GM18861 (cell line): ENCODE measurements around the gene SND1.

Experiments
- ATAC-seq: cut with Tn5 transposase; IDR thresholded peaks from one replicate; pipeline ENCODE4 v1.9.1; 2021; ENCODE audit not compliant: unreplicated experiment

Gene SND1

GRCh38 chr7:127651556-127652332 lies at the start of gene SND1:
Gene SND1, plus strand, starts transcription at chr7:127652194. Its CDS starts 180 bp downstream, at chr7:127652374.
- ATAC-seq: peak; percentile 94

- ATAC-seq: no peak
These were observed 43.5 kb upstream of the SND1 start for GRCh38 chr7:127608446-127608845.

DNA sequence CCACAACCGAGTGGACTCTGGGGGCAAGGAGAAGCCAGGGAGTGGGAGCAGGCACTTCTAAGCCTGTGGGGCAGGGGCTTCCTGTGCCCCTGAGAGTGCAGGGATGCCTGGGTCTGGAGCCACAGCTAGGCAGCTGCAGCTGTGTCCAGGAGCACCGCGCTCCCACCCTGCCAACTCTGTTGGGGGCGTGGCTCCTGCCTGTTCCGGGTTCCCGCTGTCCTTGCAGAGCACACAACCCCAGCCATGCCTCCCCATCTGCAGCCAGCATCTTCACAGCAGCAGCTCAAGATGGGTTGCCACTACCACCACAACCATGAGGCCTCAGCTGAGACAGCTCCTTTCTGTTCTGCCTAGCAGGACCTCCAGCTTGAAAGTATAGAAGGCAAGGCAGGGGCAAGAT lies 42.7 kb upstream of the SND1 start:
- ATAC-seq: no peak

GRCh38 chr7:127612263-127612662 lies 39.7 kb upstream of the SND1 start:
- ATAC-seq: no peak

DNA sequence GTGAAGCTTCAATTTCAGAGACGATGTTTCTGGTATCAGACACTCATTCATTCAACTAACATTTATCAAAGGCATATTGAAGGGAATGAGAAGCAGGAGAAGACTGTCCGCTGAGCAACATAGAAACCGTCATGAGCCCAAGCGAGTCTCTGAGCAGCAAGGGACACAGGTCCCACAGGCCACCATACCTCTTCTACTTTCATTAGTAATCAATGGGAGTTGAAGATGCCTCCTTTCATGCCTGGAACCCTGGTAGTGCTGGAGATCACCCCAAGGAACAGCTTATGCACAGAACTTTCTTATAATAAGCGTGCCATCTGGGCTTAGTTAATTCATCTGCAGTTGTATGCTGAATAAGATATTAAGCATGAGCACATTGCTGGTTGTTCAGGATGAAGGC lies 35.3 kb upstream of the SND1 start:
- ATAC-seq: no peak

GRCh38 chr7:127618042-127618441 lies 34.0 kb upstream of the SND1 start, which contains the start of gene PAX4:
Gene PAX4, minus strand, starts transcription at chr7:127618142. Its CDS starts 2,214 bp downstream, at chr7:127615928.
- ATAC-seq: no peak

DNA sequence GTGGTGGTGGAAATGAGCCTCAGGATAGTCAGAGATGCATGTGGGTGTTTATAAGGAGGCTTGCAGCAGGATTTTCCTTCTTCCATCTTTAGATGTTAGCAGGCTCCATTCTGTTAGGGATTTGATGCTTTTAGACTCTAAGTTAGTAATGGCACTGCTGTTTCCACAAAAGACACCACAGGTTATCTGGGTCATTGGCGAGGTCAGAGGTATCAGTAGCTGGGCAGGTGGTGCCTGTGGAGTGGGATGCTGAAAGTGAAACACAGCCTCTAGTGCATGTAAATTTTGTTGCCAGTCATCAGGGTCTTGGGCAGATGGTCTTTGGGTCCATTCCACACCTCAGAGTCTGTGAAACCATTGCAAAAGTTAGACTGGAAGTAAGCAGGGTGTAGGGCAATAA lies 33.2 kb upstream of the SND1 start:
- ATAC-seq: no peak

- no peak for ATAC-seq
These were observed 32.2 kb upstream of the SND1 start for GRCh38 chr7:127619681-127620405.

DNA sequence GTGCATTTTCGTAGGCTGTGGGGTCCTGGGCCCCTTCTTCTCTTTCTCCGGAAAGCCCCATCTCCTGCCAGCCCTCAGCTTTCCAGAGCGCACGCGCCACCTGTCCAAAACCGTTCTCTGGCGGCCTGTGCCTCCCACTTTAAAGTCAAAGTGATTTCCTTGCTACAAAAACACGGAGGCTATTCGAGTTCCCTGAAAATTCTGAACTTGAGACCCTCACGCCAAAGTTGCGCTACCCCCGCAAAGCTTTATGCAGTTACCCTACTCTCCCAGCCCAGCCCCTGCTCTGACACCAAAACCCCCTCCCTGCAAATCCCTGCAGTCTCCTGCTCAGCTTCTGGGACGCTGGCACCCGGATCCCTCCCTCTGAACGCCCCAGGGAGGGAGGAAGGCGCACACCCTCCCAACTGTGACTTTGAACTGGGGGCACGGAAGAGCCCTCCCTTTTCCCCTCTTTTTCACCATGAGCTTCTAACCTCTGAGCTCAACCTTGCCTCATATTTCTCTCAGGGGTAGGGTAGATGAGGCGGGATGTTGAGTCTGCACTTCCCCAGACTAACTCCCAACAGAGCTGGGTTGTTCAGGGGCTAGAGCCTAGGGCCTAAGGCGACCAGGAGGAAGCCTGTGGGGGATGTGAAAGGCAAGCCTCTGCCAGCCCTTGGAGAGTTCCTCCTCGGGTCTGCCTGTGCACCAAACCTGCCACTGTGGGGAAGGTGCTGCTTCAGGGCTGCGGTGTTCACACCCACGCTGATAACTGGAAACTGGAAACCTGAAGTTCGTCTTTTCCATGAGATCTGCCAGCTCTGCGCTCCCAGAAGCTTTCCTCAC lies 31.4 kb upstream of the SND1 start:
- no peak for ATAC-seq

DNA sequence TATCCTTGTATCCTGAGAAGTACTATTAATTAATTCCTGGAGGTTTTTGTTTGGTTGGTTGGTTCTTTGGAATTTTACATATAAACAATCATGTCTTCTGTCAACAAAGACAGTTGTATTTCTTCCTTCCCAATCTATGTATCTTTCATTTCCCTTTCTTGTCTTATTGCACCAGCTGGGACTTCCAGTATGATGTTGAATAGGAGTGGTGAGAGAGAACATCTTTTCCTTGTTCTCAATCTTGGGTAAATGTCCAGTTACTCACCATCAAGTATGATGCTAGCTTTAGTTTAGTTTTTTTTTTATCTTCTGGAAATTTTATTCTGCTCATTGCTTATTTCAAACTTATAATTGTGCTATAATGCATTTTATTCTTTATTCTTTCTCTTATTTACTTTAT lies 26.7 kb upstream of the SND1 start:
- ATAC-seq: no peak

- ATAC-seq: no peak
These were observed 23.5 kb upstream of the SND1 start for GRCh38 chr7:127628445-127628844.

- ATAC-seq: no peak
These were observed 22.6 kb upstream of the SND1 start for GRCh38 chr7:127629268-127629854.

GRCh38 chr7:127632276-127632910 lies 19.6 kb upstream of the SND1 start:
- no peak for ATAC-seq

GRCh38 chr7:127635659-127636285 lies 16.2 kb upstream of the SND1 start:
- ATAC-seq: peak; percentile 59

DNA sequence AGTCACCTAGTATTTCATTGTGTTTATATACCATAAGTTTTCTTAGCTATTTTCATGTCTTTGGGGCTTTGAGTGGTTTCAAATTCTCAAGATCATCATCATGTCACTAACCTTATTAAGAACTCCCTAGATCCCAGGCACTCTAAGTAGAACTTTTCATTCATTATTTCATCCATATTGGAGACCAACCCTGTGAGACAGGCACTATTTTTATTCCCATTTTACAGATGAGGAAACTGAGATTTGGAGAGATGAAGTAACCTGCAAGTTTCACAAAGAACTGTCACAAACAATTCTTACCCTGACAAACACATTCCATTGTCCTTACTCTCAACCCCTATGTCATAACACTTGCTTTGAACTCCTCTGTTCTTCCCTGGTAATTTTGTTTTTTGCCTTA lies 13.8 kb upstream of the SND1 start:
- ATAC-seq: no peak

DNA sequence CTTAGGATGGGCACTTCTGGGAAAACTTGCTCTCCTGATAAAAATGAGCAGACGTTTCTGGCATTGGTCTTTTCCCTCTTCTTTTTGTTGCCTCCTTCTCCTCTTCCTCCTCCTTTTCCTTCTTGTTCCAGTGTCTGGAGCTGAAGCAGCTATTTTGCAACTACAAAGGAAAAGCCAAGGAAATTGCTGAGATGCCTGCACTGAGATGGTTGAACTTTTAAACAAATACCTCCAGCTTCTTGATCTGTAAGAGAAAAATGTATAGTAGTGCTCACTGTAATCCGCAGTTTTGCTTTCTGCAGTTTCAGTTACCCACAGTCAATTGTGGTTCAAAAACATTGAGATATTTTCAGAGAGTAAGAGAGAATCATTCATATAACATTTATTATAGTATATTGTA lies 7.5 kb upstream of the SND1 start:
- no peak for ATAC-seq

- no peak for ATAC-seq
These were observed 4.4 kb upstream of the SND1 start for GRCh38 chr7:127647636-127648035.

DNA sequence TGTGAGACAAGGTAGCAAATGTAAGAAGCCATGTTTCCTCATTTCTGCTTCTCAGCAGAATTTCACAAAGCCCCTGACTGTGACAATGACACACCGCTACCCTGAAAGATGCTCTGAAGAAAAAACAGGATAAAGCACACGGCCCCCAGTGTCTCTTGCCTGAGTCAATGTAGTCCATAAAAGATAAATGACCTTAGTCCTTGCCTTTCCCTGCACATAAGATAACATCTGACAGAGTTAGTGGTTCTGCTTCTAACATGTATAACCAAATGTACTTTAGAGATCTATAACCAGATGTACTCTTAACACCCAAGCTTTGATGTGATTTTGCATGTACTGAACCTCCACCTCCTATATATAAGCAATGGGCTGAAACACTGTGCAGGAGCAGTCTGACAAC lies 3.0 kb upstream of the SND1 start:
- no peak for ATAC-seq

- ATAC-seq: no peak
These were observed 993 bp upstream of the SND1 start for GRCh38 chr7:127650847-127651555.
